BJ (cell line): ENCODE data around the gene MKI67. TPM values are rescaled to one million over a fixed set of nuclear protein-coding genes. Genes with fewer than 3 reads are reported as not detected.

Source experiments
- CTCF ChIA-PET: fragments of 350-600 bp; formaldehyde crosslinking; extraction: SDS; loops from one replicate; lab custom pipeline; 2021; ENCODE audit warnings: antibody characterized with exemption, inconsistent platforms; lab: Yijun Ruan, JAX
- POLR2A ChIA-PET: fragments of 300-600 bp; sonication (Branson Sonifier 250); formaldehyde crosslinking; extraction: SDS; loops from one replicate; lab custom pipeline; 2021; ENCODE audit warnings: antibody characterized with exemption; lab: Charles Lee
- DNase-seq: peaks from one replicate; pipeline ENCODE4 v3.0.0-alpha.2; 2011; ENCODE audit warnings: low read depth
- H3K27me3 ChIP-seq: 2 replicates; pipeline ENCODE4 v1.6.0; 2011; ENCODE audit warnings: low read length; ENCODE audit not compliant: control insufficient read depth, insufficient read depth
- H3K36me3 ChIP-seq: 2 replicates; pipeline ENCODE4 v1.5.1; 2011; ENCODE audit warnings: low read length; ENCODE audit not compliant: control insufficient read depth, insufficient read depth
- H3K4me3 ChIP-seq: 2 replicates; pipeline ENCODE4 v1.5.1; 2011; ENCODE audit warnings: low read depth, mild to moderate bottlenecking, control low read depth, low read length
- CTCF ChIP-seq: IDR thresholded peaks from 2 replicates; pipeline ENCODE4 v1.5.1; 2011; ENCODE audit warnings: low read depth, mild to moderate bottlenecking, control low read depth, inconsistent platforms, low read length, moderate library complexity; ENCODE audit not compliant: insufficient read depth
- polyA plus RNA-seq: library from polyadenylated mRNA; depleted of rRNA; stranded (reverse); fragments of >200 nt; gene quantifications from 2 replicates; pipeline ENCODE4 v1.2.3, GENCODE V29; 2011

The MKI67 gene
- polyA plus RNA-seq, 1 experiment = 11.8 TPM

- ChIA-PET POLR2A (no interaction called here), CTCF (interaction anchor here (1.3 kb wide), 1 partner anchor 23 kb away, joined by 3 read pairs; no protein-coding TSS in a partner anchor)
- no peak for DNase-seq
- no peak overlapping the region for H3K4me3 ChIP-seq
- no peak for TF ChIP-seq CTCF
- peaks cover 4% of the 10 kb centered on the region; the same call in 1 of the 2 replicates for H3K36me3 ChIP-seq
- H3K27me3 ChIP-seq = no peaks in the 10 kb centered on the region
These were observed 23.6 kb downstream of the MKI67 start for GRCh38 chr10:128102480-128103228.

- ChIA-PET POLR2A (no interaction called here), CTCF (no interaction called here)
- Histone ChIP-seq H3K4me3 (no peak overlapping the region), H3K36me3 (peaks cover 3% of the 10 kb centered on the region; the same call in 1 of the 2 replicates), H3K27me3 (no peaks in the 10 kb centered on the region)
- no peak for TF ChIP-seq CTCF
- DNase-seq = no peak
These were observed 24.3 kb downstream of the MKI67 start for GRCh38 chr10:128101901-128102300.

- TF ChIP-seq CTCF = no peak
- Histone ChIP-seq H3K4me3 (no peak overlapping the region), H3K27me3 (no peaks in the 10 kb centered on the region), H3K36me3 (peaks cover 3% of the 10 kb centered on the region; the same call in 1 of the 2 replicates)
- DNase-seq = no peak
- ChIA-PET CTCF (no interaction called here), POLR2A (no interaction called here)
These were observed 26.3 kb downstream of the MKI67 start for GRCh38 chr10:128099901-128100300.

- no peak for TF ChIP-seq CTCF
- H3K4me3 ChIP-seq = no peak overlapping the region
- ChIA-PET POLR2A (no interaction called here), CTCF (no interaction called here)
- H3K36me3 ChIP-seq = peaks cover 3% of the 10 kb centered on the region; the same call in 1 of the 2 replicates
- no peaks in the 10 kb centered on the region for H3K27me3 ChIP-seq
- no peak for DNase-seq
These were observed 27.6 kb downstream of the MKI67 start for GRCh38 chr10:128098631-128099030.

- peaks cover 3% of the 10 kb centered on the region; the same call in 1 of the 2 replicates for H3K36me3 ChIP-seq
- CTCF ChIA-PET = no interaction called here
- DNase-seq = no peak
These were observed 28.4 kb downstream of the MKI67 start for GRCh38 chr10:128097783-128098182.

More at GRCh38 chr10:128097783-128098182, 28.4 kb downstream of the MKI67 start:
- no peak for TF ChIP-seq CTCF
- Histone ChIP-seq H3K4me3 (no peak overlapping the region), H3K27me3 (no peaks in the 10 kb centered on the region)
- POLR2A ChIA-PET = no interaction called here
